A172 (cell line): ENCODE results near the gene MYCN. TPM values are rescaled to one million over a fixed set of nuclear protein-coding genes. Genes with fewer than 3 reads are reported as not detected.
"Not testable (repeated sequence)": the region's sequence is repeated elsewhere in the genome, so short reads cannot be mapped to it uniquely, and the experiment has no call there.

ENCODE experiments used
- DNase-seq: peaks from one replicate; pipeline ENCODE4 v3.0.0-alpha.2; 2015; ENCODE audit warnings: low spot score
- total RNA-seq: library from RNA; depleted of rRNA; stranded (reverse); fragments of >200 nt; shearing (Covaris generic); gene quantifications from 2 replicates; pipeline ENCODE4 v1.2.3, GENCODE V29; 2014; rRNA removed

Gene MYCN
- total RNA-seq, result not detected in 2 replicates

GRCh38 chr2:15939854-15940660, at the start of gene MYCN:
TSS of gene MYCN (plus strand) at chr2:15940550. CDS start at chr2:15942065, 1,515 bp downstream.
- no peak for DNase-seq

GRCh38 chr2:15890936-15891905, 49.1 kb upstream of the MYCN start:
- DNase-seq, result no peak

GRCh38 chr2:15892151-15892880, 48.0 kb upstream of the MYCN start:
- DNase-seq, result no peak

GRCh38 chr2:15893085-15893484, 47.3 kb upstream of the MYCN start:
- no peak for DNase-seq

- no peak for DNase-seq
Measured at GRCh38 chr2:15893689-15894480, 46.5 kb upstream of the MYCN start.

- DNase-seq, result no peak
Measured at GRCh38 chr2:15894481-15895144, 45.7 kb upstream of the MYCN start.

- DNase-seq, result no peak
Measured at GRCh38 chr2:15895615-15896469, 44.5 kb upstream of the MYCN start.

GRCh38 chr2:15896859-15897258, 43.5 kb upstream of the MYCN start:
- no peak for DNase-seq

GRCh38 chr2:15897431-15898098, 42.8 kb upstream of the MYCN start:
- DNase-seq, result no peak

GRCh38 chr2:15899327-15899612, 41.1 kb upstream of the MYCN start:
- DNase-seq, result no peak

- no peak for DNase-seq
Measured at GRCh38 chr2:15899751-15900493, 40.4 kb upstream of the MYCN start.

GRCh38 chr2:15901095-15901807, 39.1 kb upstream of the MYCN start:
- DNase-seq, result no peak

GRCh38 chr2:15901808-15902130, 38.6 kb upstream of the MYCN start:
- no peak for DNase-seq

- DNase-seq, result not testable (repeated sequence)
Measured at GRCh38 chr2:15903910-15904309, 36.4 kb upstream of the MYCN start.

- no peak for DNase-seq
Measured at GRCh38 chr2:15905267-15905645, 35.1 kb upstream of the MYCN start.

- no peak for DNase-seq
Measured at GRCh38 chr2:15905986-15906491, 34.3 kb upstream of the MYCN start.

- DNase-seq, result no peak
Measured at GRCh38 chr2:15906778-15907177, 33.6 kb upstream of the MYCN start.
